HUDEP-2 (cell line): Measurements from ENCODE around the gene LCLAT1.

Experiments used
- DNase-seq, 76 experiments: peaks; one replicate each; lab custom pipeline; 2025; ENCODE audit not compliant: unreplicated experiment in 76 of 76; lab: John Stamatoyannopoulos, UW

The LCLAT1 gene

GRCh38 chr2:30447149-30448045, at the start of gene LCLAT1:
LCLAT1 (plus strand) TSS chr2:30447246; CDS start chr2:30525591, 78,345 bp downstream.
- DNase-seq: peak in 74 of 76 experiments; percentile 11 to 83 (median 69)

GRCh38 chr2:30398084-30398873, 48.8 kb upstream of the LCLAT1 start:
- no peak for DNase-seq

GRCh38 chr2:30400151-30400954, 46.7 kb upstream of the LCLAT1 start:
- no peak for DNase-seq

- DNase-seq: no peak
Measured at GRCh38 chr2:30402441-30403182, 44.4 kb upstream of the LCLAT1 start.

- DNase-seq: no peak
Measured at GRCh38 chr2:30403592-30404312, 43.3 kb upstream of the LCLAT1 start.

- no peak for DNase-seq
Measured at GRCh38 chr2:30404319-30405259, 42.5 kb upstream of the LCLAT1 start.

- no peak for DNase-seq
Measured at GRCh38 chr2:30405260-30405605, 41.8 kb upstream of the LCLAT1 start.

- no peak for DNase-seq
Measured at GRCh38 chr2:30406853-30407252, 40.2 kb upstream of the LCLAT1 start.

GRCh38 chr2:30408961-30409387, 38.1 kb upstream of the LCLAT1 start:
- DNase-seq: no peak

GRCh38 chr2:30410217-30410616, 36.8 kb upstream of the LCLAT1 start:
- DNase-seq: peak in 2 of 76 experiments; percentile 5 to 29

- no peak for DNase-seq
Measured at GRCh38 chr2:30412047-30412683, 34.9 kb upstream of the LCLAT1 start.

GRCh38 chr2:30412684-30413570, 34.1 kb upstream of the LCLAT1 start:
- DNase-seq: no peak

GRCh38 chr2:30414961-30415360, 32.1 kb upstream of the LCLAT1 start:
- DNase-seq: no peak

- DNase-seq: no peak
Measured at GRCh38 chr2:30417253-30417652, 29.8 kb upstream of the LCLAT1 start.

- DNase-seq: peak in 1 of 76 experiments; percentile 9
Measured at GRCh38 chr2:30421026-30421603, 25.9 kb upstream of the LCLAT1 start.

GRCh38 chr2:30421604-30422443, 25.2 kb upstream of the LCLAT1 start:
- no peak for DNase-seq
